Germinal center (tissue), 1 donor: ENCODE results near the gene CLCN3.
A peak's percentile ranks its signal among the peaks of the same experiment; 100 is the strongest.
"Not testable (repeated sequence)": the region's sequence is repeated elsewhere in the genome, so short reads cannot be mapped to it uniquely, and the experiment has no call there.

Experiments used
- DNase-seq: peaks from one replicate; pipeline ENCODE4 v3.0.0; 2012; ENCODE audit warnings: mixed read lengths, low spot score

The CLCN3 gene

DNA sequence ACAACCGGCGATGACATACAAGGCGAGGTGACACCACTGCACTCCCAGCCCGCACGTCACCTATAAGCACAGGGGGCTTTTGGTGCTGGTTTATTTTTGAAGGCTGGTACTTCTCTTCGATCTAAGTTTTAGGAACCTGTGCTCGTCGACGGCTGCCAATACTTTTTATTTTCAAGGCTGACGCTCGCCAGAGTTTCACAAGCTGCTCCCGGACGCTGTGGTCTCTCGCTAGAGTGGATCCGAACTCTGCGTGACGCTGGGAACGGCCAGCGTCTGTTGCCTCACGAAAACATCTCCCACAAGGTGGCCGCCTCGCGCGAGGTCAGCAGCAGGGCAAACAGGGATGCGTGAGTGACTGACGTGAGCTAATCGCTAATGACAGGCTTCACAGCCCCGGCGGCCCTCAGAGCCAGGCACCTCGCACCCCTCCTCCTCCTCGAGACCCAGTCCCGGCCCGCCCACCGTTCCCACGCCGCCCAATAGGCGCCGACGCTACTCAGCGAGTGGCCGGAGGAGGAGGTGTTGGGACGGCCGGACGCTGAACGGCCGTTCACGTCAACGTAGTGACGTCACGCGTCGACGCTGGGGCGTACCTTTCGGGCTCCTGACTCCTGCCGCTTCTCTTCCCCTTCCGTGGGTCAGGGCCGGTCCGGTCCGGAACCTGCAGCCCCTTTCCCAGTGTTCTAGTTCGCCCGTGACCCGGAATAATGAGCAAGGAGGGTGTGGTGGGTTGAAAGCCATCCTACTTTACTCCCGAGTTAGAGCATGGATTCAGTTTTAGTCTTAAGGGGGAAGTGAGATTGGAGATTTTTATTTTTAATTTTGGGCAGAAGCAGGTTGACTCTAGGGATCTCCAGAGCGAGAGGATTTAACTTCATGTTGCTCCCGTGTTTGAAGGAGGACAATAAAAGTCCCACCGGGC lies at the start of gene CLCN3:
TSS of gene CLCN3 (plus strand) at position 621 of the 922 bp plus-strand sequence. CDS start 15,351 bp downstream, outside the sequence.
- peak; percentile 93 for DNase-seq

DNA sequence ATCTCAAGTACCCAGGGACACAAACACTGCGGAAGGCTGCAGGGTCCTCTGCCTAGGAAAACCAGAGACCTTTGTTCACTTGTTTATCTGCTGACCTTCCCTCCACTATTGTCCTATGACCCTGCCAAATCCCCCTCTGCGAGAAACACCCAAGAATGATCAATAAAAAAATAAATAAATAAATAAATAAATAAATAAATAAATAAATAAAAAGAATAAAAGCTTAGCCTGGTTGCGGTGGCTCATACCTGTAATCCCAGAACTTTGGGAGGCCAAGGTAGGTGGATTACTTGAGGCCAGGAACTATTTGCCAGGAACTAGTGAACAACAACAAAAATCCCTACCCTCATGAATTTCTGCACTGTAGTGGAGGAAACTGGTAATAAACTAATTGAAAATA lies 49.4 kb upstream of the CLCN3 start:
- DNase-seq: not testable (repeated sequence)

DNA sequence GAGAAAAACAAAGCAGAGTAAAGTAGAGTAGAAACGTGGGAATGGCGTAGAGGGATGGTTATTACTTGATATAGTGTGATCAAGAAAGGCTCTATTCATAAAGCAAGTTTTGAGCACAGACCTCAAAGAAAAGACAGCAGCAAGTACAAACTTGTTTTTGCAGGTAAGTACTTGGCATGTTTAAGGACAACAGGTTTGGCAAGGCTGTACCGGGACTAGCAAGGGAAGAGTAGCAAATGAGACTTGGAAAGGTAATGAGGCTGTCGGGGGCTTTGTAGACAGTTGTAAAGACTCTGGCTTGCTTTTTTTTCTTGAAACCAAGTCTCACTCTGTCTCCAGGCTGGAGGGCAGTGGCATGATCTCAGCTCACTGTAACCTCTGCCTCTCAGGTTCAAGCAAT lies 48.9 kb upstream of the CLCN3 start:
- DNase-seq: no peak

DNA sequence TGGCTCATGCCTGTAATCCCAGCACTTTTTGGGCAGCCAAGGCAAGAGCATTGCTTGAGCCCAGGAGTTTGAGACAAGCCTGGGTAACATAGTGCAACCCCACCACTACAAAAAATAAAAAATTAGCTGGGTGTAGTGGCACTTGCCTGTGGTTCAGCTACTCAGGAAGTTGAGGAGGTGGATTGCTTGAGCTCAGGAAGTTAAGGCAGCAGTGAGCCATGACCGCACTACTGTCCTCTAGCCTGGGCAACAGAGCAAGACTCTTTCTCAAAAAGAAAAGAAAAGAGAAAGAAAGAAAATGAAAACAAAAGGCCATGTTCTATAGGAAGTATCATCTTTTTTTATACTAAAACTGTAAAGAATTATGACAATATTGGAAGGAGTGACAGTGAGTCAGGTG lies 46.5 kb upstream of the CLCN3 start:
- DNase-seq: no peak

DNA sequence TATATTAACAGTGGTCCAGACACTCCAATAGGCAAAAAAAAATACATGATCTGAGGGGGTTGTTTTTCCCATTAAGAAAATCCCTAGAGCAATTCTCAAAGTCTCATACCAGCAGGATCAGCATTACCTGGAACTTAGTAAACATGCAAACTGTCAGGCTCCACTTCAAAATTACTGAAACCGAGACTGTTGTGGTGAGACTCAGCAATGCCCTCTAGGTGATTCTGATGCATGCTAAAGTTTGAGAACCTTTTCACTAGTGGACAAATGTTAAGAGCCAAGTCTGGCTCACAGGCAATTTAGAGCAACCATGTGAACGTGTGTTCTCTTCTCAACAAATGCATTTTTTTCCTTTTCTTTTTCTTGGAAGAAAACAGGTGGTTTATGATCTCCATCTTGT lies 38.2 kb upstream of the CLCN3 start:
- no peak for DNase-seq

DNA sequence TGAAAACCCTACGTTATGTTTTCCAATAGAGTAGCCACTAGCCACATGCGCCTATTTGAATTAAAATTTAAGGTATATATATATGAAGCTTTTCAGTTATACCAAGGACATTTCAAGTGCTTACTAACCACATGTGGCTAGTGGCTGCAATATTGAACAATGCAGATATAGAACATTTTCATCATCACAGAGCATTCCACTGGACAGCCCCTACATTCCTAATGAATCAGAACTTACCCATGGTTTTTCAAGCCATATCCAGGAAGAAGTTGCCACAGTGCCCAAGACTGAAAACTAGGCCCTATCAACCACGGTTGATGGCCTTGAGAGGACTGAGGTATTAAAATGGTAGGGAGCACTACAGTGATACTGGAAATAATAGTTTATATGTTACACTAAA lies 37.7 kb upstream of the CLCN3 start:
- DNase-seq: no peak

DNA sequence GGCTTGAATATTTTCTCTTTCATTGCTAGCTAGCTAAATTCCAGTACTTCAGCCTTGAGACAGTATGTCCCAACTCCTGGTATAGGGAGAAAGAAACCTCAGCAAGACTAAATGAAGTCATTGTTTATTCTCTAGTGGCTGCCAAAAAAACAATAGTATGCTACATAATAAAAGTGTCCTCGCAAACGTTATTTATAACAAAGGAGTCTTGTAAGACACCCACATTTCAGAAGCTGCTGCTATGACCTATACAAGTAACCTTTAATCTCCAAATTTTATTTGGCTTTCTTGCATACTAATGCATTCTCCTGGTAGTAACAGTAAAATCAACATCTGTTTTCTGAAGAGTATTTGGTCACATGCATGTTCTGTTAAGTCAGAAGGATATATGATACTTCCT lies 36.8 kb upstream of the CLCN3 start:
- no peak for DNase-seq

DNA sequence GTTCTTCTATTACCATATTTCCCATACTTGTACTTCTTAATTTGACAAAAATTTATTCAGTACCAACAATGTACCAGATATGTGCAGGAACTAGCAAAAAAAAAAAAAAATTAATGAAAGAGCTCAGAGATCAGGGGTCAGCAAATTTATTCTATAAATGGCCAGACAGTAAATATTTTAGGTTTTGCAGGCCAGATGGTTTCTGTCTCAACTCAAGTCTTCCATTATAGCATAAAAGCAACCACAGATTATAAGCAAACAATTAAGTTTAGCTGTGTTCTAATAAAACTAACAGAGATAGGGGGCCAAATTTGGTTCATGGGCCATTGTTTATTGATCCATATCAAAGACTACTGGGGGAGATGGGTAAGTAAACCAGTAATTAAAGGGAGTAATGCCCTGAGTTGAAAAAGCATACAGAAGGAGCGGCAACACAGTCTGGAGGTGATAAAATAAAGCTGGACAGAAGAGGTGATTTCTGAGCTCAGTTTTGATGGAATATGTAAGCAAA lies 27.3 kb upstream of the CLCN3 start:
- DNase-seq: no peak

DNA sequence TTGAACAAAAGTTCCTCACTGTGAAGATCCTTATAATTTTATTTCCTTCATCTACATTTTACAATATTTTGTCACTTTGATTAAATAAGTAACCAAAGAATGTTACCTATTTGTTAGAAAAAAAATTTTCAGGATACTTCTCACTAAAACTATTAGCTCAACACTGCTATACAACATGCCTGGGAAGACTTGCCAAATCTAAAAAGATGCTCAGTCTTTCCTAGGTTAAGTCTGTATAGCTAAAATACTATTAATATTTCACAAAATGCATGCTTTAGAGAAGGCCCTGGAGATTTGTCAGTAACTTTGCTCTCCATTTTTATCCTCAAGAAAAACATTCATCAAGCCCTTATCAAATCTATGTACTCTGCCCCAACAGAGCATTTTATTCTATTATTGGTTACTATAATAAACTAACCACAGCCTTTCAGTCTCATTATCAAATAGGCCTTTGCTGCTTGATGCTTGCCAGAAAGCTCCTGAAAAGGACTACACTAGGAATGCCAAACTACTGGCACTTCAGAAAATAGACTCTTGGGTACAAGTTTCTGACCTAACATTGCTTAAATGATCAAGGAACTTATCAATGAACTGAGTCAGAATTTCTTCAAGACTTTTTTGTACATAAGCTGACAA lies 25.7 kb upstream of the CLCN3 start:
- DNase-seq: no peak

DNA sequence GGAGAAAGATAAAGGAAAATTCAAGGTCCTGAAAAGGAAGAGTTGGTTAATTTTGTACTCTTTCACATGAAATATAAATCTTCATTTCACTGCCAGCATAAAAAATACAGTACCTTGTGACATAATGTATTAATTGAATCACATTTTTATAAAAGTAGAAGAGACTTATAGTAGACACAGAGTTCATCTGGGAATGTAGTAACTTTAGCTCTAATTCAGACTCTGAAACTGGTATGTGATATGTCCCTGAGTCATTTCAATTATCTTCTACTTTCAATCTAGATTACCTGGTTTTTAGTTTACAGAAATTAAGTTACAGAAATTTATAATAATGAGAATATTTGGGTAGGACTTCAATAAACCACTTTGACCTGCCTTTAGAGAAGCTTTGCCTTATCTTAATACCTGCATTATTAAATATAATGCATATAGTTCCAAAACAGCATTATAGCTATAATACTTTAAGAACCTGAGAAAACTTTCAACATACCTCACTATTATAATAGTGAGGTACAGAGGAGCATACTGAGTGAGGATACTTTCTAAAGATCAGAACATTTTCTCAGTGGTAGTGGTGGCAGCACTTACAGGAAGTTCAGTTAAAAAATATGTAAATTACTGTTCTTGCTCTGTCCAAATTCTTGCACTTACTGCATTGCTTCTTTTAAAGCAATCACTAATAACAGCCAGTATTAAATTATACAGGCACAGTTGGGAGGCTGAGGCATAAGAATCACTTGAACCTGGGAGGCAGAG lies 19.2 kb upstream of the CLCN3 start:
- DNase-seq: no peak

DNA sequence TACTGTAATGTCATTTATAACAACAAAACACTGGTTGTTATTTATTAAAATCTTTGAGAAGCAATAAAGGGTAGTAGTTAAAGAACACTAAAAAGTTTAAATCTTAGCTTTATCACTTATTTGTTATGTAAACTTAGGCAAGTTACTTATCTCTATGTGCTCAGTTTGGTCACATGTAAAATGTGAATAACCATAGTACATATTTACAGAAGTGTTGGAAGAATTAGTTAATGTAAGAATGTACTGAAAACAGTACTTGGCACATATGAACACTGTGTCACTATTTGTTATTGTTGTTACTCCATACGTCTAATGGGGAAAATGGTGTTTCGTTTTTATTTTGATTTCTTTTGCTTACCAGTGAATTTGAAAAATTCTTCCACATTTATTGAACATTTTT lies 17.1 kb upstream of the CLCN3 start:
- no peak for DNase-seq

DNA sequence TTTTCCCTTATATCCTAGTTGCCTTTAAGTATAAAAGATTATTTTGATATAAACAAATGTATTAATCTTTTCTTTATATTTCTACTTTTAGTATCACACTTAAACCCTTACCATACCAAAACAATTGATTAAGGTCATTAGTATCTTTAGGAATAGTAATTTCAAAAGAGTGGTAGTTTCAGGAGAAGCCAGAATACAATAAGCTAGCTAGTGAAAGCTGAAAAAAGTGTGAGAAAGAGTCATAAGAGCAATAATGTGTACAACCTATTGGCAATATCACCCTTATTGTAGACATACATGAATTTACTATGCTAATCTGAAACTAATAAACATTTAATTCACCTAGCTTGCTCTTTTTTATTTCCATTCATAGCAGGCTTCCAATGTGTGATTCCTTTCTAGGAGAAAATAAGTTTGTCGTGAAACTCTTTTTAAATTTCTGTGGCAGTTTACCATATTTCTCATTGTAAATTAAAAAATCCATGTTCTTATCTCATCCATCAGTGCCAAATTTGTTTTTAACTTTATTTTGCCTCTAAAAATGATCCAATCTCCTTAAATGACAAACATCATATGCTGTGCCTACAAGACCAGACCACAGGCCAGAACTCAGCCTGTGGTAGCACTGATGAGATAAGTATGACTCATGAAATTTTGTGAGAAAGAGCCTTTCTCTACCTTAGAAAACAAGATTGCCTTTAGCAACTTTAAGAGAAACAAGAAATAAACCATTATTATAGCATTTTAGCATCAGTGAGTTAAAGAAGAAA lies 16.1 kb upstream of the CLCN3 start:
- no peak for DNase-seq

DNA sequence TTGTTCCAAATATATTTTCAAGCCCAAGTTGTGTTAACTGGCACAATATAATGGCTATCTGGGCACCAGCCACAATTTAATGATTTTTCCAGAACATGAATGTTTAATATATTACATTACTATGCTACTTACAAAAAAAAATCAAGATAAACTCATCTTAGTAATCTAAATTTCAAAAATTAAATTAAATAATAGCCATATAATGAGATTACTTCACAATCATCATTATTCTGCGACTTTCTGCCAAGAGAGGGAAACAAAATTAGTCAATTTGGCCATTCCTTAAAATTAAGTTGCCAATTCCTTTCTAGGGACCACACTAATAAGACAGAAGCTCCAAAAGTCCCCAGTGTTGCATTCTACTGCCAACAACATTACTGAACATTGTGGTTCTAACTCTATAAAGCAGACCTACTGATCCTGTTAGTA lies 15.5 kb upstream of the CLCN3 start:
- no peak for DNase-seq

DNA sequence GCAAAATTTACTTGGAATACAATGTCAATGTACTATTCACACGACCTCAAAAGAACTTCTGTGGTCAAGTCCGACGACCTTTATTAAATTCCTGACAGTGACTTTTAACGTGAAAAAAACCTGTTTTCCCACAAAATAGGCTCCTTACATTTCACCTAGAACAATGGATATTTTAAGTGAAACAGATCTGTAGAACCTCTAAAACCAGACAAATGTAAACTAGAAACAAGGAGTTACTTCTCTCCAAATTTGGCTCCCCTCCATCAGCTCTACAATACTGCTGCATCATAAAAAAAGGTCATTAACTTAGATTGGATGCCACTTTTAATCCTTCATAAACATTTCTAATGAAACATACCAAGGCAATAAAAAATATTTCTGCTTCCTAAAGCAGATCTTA lies 9.2 kb upstream of the CLCN3 start:
- DNase-seq: no peak

DNA sequence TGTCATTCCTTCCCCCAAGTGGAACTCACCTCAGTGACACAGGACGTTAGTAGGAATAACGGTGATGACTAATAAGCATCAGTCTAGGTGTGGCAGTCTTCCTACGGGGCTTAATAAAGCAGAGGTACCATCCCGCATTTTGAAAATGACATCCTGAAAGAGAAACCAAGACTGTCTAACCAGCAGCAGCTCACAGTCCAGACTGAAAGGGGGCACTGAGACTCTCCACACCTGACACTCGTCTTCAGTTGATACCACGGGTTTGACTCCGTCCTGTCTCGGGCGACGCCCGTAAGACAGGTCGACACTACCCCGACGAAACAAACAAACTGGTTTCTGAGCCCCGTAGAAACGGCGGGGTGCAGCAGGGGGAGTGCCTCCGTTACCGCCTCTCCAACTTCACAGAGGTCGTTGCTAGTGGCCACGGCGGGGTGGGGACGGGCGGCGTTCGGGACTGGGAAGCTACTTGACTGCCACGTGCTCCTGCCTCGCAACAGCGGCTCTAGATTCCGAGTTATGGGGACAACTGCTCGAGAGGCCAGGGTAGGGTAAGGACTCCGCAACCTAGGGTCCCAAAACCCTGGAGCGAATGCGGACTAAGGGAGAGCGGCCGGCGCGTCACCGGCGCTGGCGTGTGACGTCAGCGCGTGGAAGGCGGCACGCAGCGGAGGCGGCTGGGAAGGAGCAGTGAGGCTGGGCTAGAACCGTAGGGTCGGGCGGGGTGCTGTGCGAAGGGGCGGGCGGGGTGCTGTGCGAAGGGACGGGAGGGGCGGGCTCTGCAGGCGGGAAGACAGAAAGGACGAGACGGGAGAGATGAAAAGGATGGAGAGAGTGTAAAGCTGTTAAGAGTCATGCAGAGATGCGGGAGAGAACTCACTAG lies 8.1 kb upstream of the CLCN3 start, which contains the start of gene NEK1:
TSS of gene NEK1 (minus strand) at position 593 of the 880 bp plus-strand sequence. CDS start 9,953 bp downstream, outside the sequence.
- DNase-seq: peak; percentile 92

DNA sequence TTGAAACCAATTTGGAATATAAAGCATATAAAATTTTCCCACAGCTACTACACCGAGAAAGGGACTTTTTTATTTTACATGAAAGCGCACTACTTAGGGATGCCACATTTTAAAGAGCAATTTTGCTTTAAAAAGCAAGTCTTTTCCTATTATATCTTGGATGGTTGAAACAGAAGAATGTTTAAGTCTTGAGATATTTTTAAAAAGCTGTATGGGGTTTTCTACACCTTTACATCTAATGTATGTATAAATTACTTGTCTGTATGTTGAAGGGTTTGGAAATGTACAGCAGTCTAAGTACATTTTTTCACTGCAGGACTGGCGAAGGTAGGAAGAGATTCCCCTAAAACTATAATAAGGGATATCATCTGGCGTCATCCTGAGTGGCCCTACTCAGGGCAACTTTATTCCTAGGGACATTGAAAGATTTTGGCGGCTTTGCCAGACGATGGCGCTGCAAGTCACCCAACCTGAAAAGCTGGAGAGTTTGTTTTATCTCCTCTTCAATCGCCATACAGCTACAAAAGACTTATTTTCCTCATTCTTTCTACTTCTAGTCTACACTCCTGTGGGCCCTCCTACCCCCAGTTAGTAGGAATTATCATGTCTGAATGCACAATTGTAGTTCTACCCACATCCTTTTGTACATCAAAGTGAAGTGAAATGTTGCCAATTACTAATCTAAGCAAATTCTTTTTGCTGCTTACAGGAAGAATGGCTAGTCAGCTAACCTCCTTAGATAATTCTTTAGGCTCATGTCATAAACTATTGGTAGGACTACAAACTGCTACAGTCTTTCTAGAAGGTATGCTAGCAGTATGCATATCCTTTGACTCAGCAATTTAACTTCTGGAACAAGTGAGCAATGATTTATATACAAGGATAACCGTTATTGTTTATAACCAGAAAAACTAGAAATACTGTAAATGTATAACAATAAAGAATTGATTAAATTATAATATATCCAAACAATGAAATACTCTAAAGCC lies 7.2 kb upstream of the CLCN3 start:
- DNase-seq: peak; percentile 55

DNA sequence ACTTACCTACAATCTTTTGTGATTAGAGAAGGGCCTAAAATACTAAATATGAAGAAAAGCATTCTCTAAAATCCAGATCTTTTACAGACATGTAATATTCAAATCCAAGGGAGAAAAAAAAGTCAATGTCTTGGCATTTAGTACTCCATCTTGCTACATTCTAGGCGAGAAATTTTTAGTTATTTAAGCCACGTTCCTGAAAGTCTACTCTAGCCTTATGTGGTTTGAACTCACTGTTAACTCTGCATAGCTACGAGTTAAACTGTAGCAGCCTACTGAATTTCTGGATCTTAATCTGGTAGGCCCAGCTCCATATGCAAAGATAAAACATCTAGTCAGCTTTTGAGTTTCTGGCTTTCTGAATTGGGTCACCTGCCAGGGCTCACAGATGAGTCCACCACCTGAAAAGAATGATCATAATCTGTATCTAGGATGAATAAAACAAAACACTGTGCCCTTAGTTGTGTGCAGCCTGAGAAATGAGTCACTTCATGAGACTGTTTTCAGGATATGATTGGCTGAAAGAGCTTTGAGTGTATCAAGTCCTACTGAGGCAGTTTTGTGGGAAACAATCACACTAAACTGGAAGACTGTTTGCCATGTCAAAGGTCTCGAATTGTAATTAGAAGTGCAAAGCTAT lies 4.8 kb upstream of the CLCN3 start:
- DNase-seq: no peak

DNA sequence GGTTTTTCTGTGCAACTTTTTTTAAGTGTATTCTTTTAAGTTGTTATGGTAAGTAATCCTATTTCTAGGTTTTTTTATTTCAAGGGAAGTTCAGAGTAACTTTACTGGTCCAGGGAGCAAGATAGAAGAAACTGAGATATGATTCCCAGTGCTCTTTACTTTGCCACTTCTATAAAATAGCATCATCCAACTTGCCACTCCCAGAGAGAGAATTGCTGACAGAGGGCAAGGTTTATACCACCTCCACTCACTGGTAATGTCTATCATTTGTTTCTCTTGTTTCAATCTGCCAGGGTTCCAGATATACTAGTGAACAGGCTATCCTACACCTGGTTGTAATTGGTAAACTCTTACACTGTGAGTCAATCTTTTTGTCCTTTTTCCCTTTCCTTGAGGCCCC lies 3.5 kb upstream of the CLCN3 start:
- no peak for DNase-seq

DNA sequence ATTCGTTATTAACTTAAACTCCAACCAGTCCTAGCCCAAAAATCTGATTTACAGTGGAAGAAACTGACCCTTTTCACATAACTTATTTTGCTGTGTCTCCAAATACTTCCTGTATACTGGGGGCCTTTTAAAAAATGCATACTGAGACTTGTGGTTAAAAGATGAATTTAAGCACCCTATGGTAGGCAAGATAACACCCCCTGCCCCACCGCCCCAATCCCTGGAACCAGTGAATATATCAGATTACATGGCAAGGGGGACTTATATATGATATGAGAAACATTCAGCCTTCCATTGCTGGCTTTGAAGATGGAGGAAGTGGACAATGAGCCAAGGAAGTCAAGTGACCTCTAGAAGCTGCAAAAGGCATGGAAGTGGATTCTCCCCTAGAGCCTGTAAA lies 3.1 kb upstream of the CLCN3 start:
- DNase-seq: no peak
